Stimulated activated CD4-positive, alpha-beta T cell treated with anti-CD3 and anti-CD28 coated beads, TNF-alpha, amount 100 ng/mL, for 1 hour (primary cell): Measurements from ENCODE around the gene ALDOB.

Source experiments
- DNase-seq, 3 donors: peaks; one replicate each; pipeline ENCODE4 v3.0.0-alpha.2; 2020; ENCODE audit warnings: low read depth in 3 of 3, low spot score in 1 of 3

ALDOB gene

DNA sequence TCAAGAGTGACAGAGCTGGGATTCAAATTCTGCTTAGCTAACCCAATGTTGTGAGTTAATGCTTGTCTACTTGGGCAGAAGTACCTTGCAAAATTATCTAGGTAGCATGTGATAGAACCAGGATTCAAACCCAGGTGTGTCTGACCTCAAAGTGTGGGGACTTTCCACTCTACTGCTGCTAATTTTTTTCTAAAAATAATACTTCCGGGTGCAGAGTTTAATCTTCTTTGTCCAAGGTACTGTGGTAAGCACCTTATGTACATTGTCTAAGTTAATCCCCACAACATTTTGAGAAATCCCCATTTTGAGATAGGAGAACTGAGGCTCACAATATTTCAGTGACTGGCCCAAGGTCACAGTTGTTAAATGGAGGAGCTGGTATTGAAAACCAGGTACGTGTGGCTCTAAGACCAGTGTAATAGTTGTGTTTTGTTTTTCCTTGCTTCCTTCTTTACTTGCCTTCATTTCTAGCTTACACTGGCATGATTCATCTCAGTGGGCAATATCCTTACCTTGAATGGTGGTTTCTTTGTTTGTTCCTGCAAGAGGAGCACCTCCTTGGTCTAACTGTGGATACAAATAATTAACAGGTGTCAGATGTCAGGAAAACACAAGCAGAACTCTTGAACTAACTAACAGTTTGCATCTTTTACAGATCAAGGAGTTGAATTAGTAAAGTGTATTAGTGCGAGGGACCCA lies 7.5 kb downstream of the ALDOB start:
- no peak for DNase-seq

DNA sequence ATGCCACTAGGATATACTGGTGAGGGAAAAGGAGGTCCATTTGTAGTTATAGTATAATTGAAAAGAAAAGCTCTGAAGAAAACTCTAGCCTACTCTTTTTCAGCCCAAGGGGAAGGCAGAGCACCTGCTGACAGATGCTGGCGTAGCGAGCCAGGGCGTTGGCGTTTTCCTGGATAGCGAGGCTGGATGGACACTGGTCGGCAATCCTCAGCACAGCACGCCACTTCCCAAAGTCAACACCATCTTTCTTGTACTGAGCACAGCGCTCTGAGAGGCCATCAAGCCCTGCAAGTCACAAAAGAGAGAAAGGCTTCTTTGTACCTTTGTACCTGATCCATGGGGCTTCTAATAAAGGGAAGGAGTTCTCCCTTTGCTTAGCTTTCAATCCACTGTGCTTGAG lies 8.2 kb downstream of the ALDOB start:
- no peak for DNase-seq

DNA sequence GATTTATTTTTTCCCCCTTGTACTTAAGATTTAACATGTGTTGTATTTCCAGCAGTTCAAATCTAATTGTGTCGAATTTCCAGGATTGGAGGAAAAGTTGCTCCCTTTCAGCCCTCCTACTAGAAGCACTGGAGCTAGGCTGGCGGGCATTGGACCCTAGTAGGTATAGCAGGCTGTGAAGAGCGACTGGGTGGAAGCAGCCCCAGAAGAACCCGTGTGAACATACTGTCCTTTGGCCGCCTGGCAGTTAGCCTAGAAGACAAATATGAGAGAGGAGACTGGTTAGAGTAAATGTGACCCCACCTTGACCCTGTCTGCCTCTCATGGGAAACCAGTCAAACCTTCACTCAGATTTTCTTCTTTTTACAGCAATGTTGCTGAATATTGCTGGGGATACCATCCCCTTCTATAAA lies 13.9 kb downstream of the ALDOB start:
- DNase-seq: no peak

DNA sequence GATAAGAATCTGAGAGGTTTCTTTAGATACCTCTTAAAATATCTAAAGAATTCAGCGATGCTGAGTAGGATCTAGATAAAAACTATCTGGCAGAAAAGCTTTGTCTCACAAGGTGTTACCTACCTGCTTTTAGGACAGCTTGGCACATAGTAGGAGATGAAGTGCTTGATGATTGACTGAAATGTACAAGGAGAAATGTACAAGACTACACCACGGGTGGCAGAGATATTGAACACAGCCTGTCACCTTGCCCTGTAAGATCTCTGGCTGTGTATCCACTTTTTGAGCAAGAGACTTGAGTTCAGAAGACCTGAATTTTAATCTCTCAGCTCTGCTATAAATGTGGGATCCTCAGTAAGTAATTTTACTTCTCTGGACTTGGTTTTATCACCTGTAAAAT lies 15.7 kb downstream of the ALDOB start:
- no peak for DNase-seq

DNA sequence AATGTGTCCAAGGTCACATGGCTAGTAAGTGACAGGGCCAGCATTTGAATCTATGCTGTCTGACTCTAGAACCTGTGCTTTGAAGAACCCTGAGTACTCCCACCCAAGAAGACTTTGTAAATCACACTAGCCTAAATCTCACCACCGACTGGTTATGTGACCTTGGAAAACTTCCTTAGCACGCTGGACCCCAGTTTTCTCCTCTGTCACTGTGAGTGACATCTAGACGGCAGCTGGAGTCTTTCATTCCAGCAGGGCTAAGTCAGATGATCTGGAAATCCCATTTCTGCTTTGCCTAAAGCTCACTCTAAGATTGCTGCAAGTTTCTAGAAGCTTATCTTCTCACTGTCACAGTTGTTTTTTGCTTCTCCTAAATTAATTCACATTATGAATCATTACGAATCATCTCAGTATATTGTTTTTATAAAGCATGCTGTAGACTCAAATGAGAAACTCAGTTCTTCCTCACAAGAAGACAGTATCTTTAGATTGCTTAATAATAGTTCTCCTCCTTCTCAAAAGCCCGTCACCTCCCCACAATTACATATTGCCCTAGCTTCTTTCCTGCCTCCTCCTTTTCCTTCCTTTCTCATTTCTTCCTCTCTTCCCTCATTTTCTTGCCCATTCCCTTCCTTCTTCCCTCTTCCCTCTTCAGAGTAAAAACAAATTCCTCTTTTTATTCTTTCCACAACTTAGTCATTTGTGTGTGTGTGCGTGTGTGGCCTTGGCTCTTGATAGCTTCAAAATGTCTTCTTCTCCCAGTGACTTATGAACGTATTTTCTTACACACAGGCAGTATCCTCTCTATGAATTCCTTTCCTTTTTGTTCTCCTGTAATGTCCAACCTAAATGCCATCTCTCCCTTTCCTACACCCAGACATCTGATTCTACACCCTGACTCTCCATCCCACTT lies 16.8 kb downstream of the ALDOB start:
- no peak for DNase-seq

DNA sequence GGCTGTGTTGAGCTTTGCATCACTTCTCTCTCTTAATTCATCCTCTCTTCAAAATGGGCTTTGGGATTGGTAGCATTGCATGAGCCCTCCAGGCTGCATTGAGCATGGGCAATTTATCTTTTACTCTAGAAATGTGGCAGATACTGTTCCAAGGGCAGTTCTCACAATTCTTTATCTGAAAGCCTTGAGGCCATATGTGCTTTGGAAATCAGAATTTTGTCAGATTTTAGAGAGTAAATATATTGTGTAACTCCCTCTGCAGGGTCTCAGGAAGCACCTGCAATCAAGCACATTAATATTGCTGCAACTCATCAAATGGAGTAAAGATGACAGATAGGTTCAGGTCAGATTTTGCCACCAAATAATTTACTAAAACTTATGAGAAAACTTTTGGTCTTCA lies 17.6 kb downstream of the ALDOB start:
- no peak for DNase-seq

DNA sequence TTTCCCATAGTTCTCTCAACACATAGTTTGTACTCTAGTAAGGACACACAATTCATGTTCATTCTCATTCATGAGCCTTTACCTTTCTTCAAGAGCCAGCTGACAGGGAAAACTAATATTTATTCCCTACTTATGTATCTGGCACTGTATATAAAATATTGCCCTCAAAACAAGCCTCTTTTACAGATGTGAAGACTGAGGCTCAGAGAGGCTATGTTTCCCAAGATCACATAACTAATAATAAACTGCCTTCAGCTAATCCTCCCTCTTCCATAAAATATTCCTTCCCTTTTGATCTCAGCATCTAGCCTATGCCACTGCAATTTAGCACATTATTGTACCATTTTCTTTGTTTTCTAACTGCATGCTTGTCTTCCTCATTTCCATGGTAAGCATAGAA lies 18.2 kb downstream of the ALDOB start:
- no peak for DNase-seq

DNA sequence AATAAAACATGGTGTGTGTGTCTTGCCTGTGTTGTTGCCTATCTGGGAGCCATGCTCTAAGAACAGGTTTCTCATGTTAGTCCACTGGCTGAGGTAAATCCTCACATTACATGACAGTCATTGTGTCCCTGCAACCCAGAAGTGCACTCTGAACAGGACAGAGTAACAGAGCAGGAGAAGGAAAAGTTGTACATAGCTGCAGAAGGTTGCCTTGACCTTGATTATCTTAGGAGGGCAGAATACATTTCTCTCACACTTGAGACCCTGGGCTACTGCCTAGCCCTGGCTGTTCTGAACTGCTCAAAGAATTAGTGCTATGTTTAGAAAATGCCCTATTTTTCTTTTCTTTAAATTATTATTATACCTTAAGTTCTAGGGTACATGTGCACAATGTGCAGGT lies 20.0 kb downstream of the ALDOB start:
- no peak for DNase-seq

DNA sequence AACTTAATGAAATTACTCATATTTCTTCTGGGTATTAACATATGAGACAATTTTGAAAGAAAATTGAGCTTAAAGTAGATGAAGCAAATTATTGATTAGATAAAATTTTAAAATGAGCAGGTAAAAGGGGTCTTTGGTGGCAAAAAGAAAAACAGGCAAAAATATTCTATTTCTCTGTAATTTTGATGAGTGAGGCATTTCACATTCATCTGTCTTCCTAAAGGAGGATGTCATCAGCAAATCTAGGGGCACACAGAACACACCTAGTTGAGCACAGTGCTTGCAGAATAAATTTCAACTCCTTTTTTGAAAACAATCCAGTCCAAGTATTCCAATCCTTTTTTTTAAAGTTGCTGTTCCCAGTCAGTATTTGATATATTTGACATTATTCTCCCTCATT lies 20.7 kb downstream of the ALDOB start:
- no peak for DNase-seq

DNA sequence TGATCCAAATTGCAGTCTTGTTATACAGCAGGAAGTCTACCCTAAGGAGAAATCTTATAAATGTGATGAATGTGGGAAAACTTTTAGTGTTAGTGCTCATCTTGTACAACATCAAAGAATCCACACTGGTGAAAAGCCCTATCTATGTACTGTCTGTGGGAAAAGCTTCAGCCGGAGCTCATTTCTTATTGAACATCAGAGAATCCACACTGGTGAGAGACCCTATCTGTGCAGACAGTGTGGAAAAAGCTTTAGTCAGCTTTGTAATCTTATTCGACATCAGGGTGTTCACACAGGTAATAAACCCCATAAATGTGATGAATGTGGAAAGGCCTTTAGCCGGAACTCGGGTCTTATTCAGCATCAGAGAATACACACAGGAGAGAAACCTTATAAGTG lies 26.5 kb downstream of the ALDOB start:
- no peak for DNase-seq

DNA sequence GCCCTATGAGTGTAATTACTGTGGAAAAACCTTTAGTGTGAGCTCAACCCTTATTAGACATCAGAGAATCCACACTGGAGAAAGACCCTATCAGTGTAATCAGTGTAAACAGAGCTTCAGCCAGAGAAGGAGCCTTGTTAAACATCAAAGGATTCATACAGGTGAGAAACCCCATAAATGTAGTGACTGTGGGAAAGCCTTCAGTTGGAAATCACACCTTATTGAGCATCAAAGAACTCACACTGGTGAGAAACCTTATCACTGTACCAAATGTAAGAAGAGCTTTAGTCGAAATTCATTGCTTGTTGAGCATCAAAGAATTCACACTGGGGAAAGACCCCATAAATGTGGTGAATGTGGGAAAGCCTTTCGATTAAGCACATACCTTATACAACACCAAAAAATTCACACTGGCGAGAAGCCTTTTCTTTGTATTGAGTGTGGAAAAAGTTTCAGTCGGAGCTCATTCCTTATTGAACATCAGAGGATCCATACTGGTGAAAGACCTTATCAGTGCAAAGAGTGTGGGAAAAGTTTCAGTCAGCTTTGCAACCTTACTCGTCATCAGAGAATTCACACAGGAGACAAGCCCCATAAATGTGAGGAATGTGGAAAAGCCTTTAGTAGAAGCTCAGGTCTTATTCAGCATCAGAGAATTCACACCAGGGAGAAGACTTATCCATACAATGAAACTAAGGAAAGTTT lies 27.0 kb downstream of the ALDOB start:
- DNase-seq: no peak

DNA sequence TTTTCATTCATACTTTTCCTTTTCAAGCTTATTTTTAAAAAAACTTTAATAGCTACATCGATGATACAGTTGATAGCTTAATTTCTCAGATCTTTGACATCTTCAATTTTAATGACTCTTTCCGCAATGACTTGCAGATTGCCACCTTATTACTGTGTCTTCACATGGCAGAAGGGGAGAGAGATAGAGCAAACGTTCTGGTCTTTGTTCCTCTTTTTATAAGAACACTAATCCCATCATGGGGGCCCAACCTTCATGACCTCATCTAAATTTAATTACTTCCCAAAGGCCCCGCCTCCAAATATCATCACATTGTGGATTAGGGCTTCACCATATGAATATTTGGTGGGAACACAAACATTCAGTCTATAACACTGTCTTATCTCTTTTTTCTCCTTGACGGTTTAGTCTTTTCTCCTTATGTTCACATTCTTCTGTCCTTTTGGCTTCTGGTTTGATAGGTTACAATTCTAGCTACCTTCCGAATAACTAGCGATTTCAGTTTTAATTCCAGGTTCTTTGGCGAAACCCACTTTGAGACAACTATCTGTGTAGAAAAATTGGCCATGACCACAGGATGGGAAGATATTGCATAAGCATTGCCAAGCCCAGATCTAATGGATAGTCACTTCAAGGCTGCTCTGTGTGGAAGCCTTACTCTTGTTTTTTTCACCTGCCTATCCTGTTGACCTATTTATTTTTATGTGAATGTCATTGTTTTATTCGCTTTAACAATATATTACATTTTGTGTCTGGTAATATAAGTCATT lies 31.9 kb downstream of the ALDOB start:
- no peak for DNase-seq

DNA sequence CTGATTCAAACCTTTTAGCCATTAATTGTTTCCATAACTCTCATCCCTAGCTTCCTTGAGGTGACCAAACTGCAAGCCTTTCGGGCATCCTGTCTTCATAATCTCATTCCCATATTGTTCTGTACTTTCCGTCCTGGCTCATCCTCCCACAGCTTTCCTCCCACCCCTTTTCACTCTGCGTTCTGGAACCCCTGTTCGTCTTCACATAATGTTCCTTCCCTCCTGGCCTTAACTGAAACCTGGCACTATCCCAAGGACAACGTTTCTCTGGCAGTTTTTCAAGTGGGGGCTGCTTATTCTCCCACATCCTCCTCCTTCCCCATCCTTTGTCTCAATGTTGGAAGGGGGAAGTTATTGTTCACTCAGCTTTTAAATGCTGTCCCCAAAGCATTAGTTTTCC lies 35.5 kb downstream of the ALDOB start:
- no peak for DNase-seq

DNA sequence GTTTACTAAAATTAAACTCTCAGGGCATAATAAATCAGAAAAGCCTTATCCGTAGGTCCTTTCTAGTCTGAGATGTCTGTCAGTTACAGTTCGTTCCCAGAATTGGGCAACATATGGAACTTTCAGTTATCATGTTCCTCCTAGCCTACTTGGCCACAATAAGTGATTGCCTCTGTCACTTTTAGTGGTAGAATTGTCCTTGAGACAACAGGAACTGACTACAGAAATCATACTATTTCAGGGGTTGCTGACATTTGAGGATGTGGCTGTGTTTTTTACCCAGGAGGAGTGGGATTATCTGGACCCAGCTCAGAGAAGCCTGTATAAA lies 36.0 kb downstream of the ALDOB start:
- DNase-seq: no peak

DNA sequence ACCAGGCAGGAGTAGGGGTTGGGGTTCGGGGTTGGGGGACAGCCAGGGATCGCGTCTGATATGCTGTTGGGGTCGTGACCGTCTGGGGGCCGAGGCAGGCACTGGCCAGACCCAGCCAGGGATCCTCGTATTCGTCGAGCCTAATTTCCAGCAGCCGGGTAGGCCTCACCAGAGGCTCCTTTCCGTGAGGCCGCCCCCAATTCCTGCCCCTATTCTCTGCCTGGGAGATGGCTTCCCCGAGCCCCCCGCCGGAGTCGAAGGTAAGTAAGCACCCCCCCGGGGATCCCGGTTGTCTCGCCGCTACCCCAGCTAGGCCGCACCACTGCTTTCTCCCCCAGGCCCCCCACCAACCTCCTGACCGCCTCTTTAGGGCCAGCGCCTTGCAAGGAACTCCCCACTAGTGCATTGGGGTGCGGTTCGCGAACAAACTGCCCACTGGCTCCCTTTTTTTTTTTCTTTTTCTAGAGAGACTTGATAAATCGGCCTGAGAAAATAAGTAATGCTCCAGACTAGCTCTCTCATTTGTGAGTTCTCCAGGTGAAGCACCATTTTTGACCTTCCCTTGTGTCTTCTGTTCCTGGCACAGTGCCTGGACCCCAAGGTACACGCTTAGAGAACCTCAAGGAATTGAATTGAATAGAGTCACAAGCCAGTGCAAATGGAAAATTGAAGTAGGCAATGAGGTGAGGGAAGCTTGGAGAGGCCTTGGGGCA lies 36.5 kb downstream of the ALDOB start:
- DNase-seq: no peak

DNA sequence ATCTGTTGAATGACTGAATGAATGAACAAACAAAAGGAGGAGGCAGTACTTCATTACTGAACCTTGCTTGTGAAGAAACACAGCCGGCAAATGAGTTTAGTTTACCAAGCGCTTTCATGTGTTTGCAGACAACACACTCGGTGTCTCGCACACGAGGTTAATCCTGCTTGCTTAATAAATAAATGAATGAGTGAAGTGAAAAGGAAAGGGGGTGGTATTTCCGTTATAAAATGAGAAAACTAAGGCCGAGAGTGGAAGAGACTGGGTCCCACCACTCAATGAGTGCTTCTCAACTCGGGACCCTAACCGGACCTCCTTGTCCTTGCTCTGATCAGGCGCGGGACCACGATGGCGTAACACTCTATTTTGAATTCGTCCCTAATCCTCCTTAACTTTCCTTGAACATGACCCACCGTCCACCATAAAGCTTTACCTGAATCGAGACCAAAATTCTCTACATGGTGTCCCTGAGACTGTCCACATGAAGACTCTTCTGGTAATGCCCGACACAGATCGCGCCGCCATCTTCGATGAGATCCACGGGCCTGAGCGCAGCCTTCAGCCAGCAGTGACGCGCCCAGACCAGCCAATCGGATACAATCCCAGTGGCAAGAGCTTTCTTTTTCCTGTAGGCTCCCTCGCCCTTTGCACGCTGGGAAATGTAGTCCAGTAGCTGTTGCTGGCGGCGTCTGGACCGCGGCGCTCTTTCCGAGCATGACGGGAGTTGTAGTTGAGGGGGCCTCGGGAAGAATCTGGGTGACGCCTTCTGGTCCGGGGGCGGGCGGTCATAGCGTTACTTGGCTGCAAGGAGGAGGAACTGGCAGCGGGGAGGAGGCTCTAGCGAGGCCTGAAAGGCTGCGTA lies 37.3 kb downstream of the ALDOB start, which contains the start of the genes MRPL50 and ZNF189:
Gene MRPL50 (minus strand): TSS at position 551 of the 862 bp plus-strand sequence. CDS start 26 bp downstream, at position 525.
Gene ZNF189 (plus strand): TSS at position 784 of the 862 bp plus-strand sequence. CDS start 306 bp downstream, outside the sequence.
- peak; percentile 89 for DNase-seq

DNA sequence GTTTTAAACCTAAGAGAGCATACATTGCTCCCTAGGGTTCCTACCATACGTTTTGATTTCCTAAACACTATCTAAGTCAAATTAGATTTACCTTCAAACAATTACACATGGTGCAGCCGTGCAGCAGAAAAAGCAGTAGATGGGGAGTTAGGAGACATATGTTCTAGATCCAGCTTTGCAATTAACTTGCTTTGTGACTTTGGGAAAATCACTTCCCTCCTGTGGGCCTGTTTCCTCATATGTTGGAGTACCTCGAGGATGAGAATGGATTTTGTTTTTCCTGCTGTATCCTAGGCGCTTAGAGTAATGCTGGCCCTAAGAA lies 37.9 kb downstream of the ALDOB start:
- DNase-seq: no peak

DNA sequence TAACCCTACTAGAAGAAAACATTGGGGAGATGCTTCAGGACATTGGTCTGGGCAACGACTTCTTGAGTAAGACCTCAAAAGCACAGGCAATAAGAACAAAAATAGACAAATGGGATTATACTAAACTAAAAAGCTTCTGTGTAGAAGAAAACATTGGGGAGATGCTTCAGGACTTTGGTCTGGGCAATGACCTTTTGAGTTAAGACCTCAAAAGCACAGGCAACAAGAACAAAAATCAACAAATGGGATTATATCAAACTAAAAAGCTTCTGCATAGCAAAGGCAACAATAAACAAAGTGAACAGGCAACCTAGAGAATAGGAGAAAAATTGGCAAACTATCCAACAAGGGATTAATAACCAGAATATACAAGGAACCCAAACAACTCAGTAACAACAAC lies 40.9 kb downstream of the ALDOB start:
- DNase-seq: no peak

DNA sequence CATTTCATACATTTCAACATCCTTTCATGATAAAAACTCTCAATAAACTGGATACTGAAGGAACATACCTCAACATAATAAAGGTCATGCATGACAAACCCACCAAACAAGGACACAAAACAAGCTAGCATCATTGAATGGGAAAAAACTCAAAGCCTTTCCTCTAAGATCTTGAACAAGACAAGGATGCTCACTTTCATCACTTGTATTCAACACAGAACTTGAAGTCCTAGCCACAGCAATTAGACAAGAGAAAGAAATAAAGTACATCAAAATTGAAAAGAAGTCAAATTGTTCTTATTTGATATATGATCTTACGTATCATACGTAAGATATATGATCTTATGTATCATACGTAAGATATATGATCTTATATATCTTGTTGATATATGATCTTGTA lies 42.4 kb downstream of the ALDOB start:
- DNase-seq: no peak
